Hepatocyte (in vitro differentiated cells): ENCODE measurements around the gene CYTH4.

Experiments used
- CTCF ChIP-seq: fragments of 200-600 bp; sonication (generic); IDR thresholded peaks from 2 replicates; pipeline ENCODE4 v1.5.1; 2016; ENCODE audit warnings: antibody characterized with exemption, mild to moderate bottlenecking; ENCODE audit not compliant: poor library complexity
- EZH2phosphoT487 ChIP-seq: fragments of 200-600 bp; sonication (generic); IDR thresholded peaks from one replicate; pipeline ENCODE4 v1.6.1; 2018; ENCODE audit warnings: antibody characterized with exemption, mild to moderate bottlenecking, low read depth, moderate library complexity; ENCODE audit not compliant: unreplicated experiment, severe bottlenecking

- no peak for TF ChIP-seq EZH2phosphoT487
- TF ChIP-seq CTCF = no peak
These were observed 11.2 kb upstream of the CYTH4 start for GRCh38 chr22:37270928-37271650.
